ENCODE data around the gene ALCAM.

The ALCAM gene

DNA sequence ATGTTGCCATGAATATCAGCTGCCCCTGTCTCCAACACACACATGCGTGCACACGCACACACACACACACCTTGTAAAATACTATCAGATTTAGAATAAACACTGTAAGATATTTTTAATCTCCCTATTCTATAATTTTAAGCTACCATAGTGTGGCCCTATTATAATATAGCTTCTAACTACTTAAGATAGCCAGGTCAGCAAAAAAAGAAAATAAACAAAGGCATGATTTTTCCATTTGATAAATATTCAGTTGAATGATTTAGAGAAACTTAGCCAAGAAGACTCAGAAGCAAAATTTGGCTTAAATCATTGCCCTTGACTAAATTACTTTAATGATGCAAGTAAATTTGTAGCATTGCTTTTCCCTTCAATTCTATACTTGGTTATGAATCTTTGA is 162.2 kb downstream of the ALCAM start:
- no peak for DNase-seq (ENCODE audit: low read depth)

DNA sequence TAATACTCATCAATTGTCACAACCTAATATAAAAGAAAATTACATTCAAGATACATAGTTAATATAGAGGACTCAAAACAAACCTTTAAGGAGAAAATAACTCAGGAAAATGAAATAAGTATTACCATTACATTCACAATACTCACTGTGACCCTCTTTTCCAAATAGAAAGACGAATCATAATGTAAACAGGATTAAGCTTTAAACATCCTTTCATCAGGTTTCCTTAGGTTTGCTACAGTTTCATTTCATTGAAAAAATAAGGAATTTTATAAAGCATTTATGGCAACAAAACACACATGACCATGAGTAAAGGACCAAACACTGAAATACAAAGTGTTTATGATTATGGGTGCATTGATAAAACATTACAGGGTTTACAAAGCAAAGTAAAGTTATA is 162.7 kb downstream of the ALCAM start:
- no peak for DNase-seq (ENCODE audit: low read depth)

DNA sequence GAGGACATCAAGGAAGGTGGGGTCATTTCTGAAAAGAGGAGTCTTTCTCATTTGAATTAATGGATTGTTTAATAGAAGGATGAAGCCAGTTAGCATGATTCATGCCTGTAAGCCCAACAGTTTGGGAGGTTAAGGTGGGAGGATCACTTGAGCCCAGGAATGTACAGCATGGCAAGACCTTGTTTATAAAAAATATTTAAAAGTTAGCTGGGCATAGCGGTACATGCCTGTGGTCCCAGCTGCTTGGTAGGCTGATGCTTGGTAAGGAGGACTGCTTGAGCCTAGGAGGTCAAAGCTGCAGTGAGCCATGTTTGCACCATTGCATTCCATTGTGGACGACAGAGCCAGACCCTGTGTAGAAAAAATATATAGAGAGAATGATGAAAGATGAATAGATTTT is 165.5 kb downstream of the ALCAM start:
- no peak for DNase-seq (ENCODE audit: low read depth)

DNA sequence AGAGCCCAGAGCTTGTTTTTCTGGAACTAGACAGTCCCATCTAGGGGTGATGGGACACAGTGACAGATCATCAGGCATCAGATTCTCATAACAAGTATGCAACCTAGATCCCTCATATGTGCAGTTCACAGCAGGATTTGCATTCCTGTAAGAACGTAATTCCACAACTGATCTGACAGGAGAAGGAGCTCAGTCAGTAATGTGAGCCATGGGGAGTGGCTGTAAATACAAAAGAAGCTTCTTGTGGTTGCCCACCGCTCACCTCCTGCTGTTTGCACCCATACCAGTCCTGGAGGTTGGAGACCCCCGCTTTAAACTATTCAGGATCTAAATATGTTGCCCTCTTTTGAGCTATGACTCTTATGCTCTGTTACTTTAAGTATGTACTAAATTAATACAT is 167.3 kb downstream of the ALCAM start:
- peak; percentile 18 for DNase-seq (ENCODE audit: low read depth)

DNA sequence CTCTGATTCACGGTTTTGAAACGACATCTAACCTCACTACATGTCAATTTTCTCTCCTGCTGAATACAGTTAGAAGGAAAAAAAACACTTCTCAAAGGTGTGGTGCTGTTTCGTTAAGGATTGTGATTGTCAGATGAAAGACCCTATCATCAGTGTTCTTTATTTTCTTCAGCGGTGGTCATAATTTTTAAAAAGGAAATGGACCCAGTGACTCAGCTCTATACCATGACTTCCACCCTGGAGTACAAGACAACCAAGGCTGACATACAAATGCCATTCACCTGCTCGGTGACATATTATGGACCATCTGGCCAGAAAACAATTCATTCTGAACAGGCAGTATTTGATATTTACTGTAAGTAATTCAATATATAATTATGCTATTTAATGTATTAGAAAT is 167.8 kb downstream of the ALCAM start:
- no peak for DNase-seq (ENCODE audit: low read depth)

DNA sequence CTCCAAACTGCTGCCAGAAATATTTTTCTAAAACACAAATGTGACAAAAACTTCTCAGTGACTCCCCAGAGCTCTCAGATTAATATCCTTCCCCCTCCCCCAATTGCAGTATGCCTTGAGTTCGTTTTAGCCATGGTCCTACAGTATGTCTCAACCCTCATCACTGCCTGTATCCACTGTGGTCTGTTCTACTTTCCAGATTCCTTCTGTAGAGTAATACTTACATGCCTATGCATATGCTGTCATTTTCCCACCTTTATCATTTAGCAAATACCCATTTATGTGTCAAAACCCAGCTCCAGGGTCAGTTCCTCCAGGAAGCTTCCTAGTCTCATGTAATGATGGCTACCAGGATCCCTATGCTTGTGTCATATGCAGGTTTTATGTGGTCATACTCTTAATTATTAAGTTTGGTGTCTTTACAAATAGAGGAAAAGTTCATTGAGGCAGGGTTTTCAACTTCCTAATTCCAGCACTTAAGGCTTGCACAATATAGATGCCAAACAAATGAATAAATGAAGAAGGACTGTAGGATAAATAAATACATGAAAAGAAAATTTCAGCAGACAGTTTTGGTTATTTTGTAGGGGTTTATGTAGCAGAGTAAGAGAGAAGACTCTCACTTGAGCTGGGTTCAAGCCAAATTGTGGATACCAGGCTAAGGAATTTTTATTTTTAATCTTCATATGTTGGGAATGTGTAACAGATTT is 170.8 kb downstream of the ALCAM start:
- peak; percentile 69 for DNase-seq (ENCODE audit: low read depth)

DNA sequence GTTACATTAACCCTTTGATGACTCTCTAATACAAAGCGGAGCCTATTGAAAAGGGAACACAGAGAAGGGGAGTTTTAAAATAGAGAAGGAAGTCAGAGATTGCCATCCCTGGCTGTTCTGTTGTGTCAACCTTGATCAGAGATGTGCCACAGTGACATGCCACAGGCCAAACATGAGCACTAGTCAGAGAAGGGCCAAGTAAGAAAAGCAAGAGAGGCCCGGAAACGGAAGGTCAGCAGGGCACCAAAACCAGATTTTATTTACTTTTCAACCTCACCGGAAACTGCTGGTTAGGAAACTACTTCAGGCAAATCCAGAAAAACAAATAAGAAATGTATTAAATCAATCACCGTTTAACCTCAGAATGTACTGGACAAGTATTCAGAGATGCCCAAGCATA is 171.8 kb downstream of the ALCAM start:
- no peak for DNase-seq (ENCODE audit: low read depth)

DNA sequence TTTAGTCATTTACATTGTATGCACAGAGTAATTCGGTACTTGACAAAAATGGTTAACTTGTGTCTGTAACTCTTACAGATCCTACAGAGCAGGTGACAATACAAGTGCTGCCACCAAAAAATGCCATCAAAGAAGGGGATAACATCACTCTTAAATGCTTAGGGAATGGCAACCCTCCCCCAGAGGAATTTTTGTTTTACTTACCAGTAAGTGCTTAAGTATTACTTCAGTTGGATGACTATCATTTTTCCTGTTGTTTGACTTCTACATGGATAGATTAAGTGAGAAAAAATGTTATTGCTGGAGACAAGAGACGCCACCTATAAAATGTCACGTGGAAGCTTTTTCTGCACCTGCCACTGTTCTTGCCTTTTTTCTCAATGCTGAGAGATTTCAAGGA is 173.2 kb downstream of the ALCAM start:
- DNase-seq (ENCODE audit: low read depth), result peak; percentile 48

DNA sequence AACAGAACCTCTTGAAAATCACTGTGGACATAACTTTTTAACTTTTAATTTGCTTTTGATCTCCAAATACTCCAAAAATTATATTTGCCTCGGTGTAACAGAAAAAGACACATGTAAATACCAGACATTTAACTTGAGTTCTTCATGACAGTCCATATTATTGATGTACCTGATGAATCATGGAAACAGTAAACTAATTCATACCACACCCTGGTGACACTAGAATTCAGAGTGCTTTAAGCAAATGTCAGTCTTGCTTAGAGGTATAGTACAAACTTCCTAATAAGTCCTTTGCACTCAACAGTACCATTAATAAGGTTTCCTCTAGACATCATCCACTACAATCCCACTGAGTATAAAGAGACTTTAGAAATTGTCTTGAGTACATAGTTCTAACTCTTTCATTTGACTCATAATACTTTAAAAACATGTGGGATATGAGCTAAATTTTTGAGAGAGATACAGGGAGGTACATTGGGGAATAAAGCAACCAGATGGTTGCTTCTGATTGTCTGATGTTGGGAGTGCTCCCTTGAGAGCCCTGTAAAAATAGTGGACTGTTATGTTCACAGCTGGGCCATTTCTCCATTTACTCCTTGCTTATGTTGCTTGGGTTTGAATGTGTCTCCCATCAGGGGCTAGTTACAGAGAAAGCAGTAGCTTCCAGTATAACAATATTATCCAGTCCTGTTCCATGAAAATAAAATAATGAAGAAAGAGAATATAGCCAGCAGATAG is 175.7 kb downstream of the ALCAM start:
- DNase-seq (ENCODE audit: low read depth), result no peak

DNA sequence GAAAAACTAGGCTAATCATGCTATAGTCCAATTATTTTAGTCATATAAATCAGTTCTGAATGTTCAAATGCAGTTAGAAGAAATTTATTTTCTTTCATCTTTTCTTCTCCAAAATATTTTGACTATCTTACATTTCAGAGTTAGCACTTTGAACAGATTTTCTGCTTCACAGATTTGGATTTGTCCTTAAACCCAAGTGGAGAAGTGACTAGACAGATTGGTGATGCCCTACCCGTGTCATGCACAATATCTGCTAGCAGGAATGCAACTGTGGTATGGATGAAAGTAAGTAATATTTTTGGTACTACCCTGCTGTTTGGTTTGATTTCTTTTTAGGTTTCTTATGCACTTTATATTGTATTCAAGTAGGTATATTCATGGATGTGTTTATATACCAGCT is 178.3 kb downstream of the ALCAM start:
- DNase-seq (ENCODE audit: low read depth), result no peak

DNA sequence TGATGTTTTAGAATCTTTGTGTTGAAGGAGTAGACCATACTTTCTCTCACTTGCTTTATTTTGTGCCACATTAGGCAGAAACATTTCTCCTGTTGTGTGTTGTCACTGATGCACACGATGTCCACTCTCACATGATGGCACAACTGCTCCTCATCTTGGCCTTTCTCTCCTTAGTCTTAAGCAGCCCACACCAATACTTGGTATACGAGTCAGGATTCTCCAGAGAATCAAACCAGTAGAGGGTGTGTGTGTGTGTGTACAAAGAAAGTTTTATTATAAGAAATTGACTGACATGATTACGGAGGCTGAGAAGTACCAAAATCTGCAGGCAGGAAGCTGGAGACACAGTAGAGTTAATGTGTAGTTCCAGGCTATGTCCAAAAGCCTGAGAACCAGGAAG is 187.1 kb downstream of the ALCAM start:
- DNase-seq (ENCODE audit: low read depth), result peak; percentile 51

DNA sequence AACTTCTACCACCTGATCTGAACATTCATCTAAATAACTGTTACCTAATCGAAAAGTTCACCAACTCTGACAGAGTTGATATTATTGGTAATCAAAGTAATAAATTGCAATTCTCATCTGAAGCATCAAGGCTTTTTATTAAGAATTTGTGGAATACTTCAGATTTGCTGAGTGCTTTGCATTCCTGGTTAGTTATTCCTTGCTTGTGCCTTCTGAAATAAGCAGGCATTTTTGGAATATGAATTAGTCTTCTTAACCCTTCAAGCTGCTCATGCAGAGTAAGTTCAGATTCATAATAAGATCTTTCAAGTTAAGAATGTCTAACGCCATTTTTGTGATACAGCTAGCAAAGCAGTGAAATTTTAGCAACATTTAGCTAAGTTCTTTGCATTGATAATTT is 188.5 kb downstream of the ALCAM start:
- peak; percentile 55 for DNase-seq (ENCODE audit: low read depth)

DNA sequence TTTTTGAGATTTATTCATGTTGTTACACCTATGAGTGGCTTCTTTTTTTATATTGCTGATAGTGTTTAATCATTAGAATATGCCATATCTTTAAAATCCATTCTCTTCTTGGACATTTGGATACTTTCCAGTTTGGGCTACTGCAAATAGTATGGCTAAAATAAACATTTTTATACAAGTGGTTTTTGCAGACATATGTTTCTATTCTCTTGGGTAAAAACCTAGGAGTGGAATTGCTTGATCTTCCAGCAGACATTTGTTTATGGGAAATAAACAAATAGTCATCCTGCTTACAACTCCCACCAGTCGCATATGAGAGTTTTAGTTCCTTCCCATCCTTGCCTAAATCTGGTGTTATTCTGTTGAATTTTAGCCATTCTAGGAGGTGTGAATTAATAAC is 193.1 kb downstream of the ALCAM start:
- peak; percentile 21 for DNase-seq (ENCODE audit: low read depth)

DNA sequence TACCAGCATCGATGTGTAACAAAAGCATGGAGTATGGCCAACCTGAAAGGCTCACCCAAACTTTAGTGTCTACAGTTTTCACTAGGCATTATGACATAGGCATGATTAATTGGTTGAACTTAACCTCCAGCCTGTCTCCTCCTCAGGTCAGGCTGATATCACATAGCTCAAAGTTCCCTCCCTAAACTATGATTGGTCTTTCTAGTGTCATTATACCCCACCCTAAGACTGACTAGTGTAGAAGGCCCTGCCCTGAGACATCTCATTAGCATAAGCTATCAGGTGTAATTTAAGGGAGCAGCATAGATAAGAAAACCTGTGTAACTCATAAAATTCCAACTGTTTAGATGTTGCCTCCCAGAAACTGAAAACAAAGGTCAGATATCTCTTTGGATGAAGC is 195.2 kb downstream of the ALCAM start:
- DNase-seq (ENCODE audit: low read depth), result no peak

DNA sequence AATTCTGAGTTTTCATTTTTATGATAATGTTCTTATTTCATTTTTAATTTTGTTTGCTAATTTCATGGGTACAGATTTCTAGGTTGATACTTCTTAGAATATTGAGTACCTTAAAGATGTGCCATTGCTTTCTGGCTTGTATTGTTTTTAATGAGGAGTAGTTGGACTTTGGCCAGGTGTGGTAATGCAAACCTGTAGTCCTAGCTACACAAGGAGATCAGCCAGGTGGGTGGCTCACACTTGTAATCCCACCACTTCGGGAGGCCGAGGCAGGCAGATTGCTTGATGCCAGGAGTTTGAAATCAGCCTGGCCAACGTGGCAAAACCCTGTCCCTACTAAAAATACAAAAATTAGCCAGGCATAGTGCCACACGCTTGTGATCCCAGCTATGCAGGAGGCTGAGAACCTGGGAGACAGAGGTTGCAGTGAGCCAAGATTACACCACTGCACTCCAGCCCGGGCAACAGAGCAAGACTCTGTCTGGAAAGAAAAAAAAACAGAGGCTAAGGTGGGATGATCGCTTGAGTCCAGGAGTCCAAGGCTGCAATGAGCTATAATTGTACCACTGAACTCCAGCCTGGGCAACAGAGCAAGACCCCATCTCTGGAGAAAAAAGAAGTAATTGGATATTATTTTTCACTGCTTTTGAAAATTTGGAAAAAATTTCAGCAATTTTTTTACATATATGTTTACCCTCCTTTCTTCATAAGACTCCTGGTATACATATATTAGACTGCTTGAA is 198.0 kb downstream of the ALCAM start:
- DNase-seq (ENCODE audit: low read depth), result no peak

DNA sequence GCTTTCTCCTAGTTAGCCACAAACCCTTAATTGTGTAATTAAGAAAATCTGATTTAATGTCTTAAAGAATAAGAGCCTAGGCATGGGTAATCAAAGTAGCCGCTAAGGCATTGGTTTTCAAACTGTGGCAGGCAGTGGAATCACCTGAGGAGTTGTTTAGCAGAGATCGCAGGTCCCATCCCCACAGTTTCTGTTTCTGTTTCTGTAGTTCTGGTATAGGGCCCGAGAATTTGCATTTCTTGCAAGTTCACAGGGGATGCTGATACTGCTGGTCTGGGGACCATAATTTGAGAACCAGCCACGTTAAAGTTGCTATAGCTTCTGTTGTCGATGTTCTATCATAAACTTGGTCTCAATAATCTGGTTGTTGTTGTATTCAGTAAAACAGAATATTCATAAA is 204.3 kb downstream of the ALCAM start:
- no peak for DNase-seq (ENCODE audit: low read depth)

DNA sequence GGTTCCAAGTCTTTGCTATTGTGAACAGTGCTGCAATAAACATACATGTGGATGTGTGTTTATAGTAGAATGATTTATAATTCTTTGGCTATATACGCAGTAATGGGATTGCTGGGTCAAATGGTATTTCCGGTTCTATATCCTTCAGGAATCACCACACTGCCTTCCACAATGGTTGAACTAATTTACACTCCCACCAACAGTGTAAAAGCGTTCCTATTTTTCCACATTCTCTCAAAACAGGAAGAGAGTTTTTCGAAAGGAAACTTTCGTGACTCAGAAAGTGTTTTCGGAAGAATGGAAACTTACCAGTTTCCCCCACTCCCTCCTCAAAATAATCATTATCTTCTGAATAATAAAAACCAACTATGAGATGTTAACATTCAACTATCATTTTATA is 205.8 kb downstream of the ALCAM start:
- DNase-seq (ENCODE audit: low read depth), result no peak

DNA sequence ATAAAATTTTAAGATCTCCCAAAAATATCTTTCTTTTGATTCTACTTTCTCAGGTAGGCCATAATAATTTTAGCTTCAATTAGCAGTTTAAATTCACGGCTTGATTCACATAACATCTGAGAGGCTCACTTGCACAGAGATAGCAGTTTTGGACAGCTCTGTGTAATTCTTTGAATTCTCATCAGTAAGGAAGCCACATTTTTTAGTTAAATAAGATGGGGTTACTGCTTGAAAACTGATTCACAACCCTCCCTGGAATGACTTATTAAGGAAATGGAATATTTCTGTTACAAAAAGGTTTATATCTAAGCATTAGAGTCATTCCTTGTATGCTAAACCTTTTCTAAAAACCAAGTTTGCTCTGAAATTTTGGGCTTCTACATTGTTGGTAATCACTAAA is 212.7 kb downstream of the ALCAM start:
- DNase-seq (ENCODE audit: low read depth), result peak; percentile 58

DNA sequence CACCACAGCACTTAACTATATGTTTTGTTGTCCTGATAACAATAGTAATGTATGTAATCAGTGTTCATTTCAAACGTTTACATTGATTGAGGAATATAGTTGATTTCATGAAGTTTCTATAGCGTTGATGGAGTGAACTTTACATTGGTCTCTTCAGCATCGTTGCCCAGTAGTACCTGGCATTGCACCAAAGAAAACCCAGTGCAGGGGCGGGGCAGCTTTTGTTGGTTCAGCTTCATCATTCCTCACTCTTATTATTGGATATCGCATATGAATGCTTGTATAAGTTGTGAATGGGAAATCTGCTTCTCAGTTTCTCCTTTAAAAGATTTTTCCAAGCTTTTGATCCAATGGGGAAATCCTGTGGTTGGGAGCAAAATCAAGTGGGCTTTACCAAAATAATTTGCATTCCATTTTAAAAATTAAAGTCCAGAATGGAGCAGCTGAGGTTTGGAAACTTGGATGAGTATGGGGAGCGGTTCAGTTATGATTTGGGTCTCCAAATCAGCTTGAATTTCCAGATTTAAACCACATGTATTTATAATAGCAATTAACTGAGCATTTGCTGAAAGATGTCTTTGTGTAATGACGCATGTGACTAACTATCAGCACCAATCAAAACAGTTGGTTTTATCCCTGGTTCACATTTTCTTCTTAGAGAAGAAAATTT is 213.7 kb downstream of the ALCAM start:
- DNase-seq (ENCODE audit: low read depth), result no peak

DNA sequence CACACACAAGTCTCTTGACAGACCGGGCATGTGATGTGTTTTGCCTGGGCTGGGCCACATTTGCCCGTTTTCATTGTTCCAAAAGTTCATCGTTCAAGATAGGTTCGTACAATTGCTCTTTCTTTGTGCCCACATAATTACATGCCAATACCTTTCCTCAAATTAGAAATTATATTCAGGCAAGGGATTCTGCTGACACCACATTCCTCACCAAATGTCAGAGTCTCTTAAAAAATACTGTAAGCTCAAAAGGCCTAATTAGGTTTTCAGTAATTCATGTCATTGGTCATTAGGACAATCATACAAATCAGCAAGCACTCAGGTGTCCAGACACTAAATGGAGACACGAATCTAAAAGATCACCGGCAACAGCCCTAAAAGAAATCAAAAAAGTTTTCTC is 215.3 kb downstream of the ALCAM start:
- no peak for DNase-seq (ENCODE audit: low read depth)

DNA sequence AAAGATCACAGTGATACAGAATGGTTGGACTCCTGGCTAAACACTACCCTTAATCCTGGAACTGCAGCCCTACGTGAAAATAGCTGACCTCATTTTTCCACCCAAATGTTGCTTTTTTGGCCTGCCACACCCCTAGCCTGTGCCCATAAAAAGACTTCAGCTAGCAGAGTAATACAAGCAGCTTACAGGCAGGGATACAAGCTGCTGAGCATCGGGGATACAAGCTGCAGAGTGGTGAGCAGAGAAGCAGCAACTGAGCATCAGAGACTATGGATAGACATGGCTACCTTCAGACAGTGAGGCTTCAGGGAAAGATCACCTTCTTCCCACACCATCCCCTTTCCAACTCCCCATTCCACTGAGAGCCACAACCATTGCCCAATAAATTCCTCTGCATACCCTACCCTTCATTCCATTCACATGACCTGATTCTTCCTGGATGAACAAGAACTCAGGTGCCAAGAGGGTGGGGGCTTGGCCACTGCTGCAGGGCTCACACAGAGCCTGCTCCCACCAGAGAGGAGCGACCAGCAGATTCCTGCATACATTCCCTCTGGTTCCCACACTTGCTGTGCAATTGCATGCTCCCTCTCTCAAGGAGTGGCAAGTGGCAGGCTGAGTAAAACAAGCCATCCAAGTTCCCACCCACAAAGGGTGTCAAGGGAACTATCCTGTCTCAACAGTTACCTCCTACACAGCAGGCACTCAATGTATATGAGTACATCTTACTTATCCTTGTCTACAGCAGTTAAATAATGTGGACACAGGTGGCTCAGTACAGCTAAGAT is 217.5 kb downstream of the ALCAM start:
- peak; percentile 40 for DNase-seq (ENCODE audit: low read depth)

DNA sequence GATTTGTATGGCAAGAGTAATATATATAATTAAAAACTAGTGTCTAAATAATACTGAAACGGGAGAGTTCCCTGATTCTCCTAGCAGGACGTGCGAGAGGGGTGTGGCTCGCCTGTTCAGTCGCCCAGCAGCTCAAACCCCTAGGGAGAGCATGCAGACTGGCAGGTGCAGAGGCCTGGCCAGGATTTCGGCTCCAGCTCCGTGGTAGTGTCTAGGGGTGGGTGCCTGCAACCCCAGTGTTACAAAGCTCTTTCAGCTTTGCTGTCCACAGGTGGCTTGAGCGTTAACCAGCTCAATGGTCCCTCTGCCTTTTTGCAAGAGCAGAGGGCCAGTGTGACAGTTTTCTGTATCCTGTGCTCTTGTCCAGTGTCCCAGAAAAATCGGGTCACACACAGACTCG is 226.6 kb downstream of the ALCAM start:
- no peak for DNase-seq (ENCODE audit: low read depth)

All from EH (cell line).